K562 (cell line): ENCODE data around the gene PCP4L1. TPM values are rescaled to one million over a fixed set of nuclear protein-coding genes. Genes with fewer than 3 reads are reported as not detected.

Experiments
- BRCA1 ChIP-seq, 2 experiments: fragments of 450-650 bp in 1 of 2; sonication (generic) in 1 of 2; formaldehyde crosslinking in 1 of 2; IDR thresholded peaks; 2 replicates each; pipeline versions ENCODE4 v1.5.0 to v1.6.1; 2017 to 2020; ENCODE audit warnings: mild to moderate bottlenecking in 1 of 2, missing genetic modification reagents in 1 of 2
- TEAD2 ChIP-seq: fragments of 450-650 bp; IDR thresholded peaks from 2 replicates; pipeline ENCODE4 v1.6.1; 2016; ENCODE audit warnings: missing genetic modification characterization, control low read depth, missing compliant biosample characterization
- ZKSCAN3 ChIP-seq: fragments of 250-450 bp; sonication (Bioruptor Pico); IDR thresholded peaks from 2 replicates; pipeline ENCODE4 v1.4.0; 2020
- polyA plus RNA-seq, 8 experiments: library from polyadenylated mRNA; depleted of rRNA in 4 of 8; stranded (reverse) in 5 of 8; unstranded in 3 of 8; fragments of >200 nt; fragmentation: Nextera tagmentation in 2 of 8; fragmentation: Illumina TruSeq in 1 of 8; extraction: Ambion mirVana in 2 of 8; extraction: Trizol in 1 of 8; gene quantifications; 2 replicates each; pipeline versions ENCODE4 v1.2.1 to v1.2.3, GENCODE V29; 2011 to 2014; ENCODE audit warnings: inconsistent platforms in 1 of 8, missing spikeins in 1 of 8
- total RNA-seq, 7 experiments: library from RNA; depleted of rRNA in 6 of 7; stranded (reverse); fragments of >200 nt in 6 of 7; fragmentation: Illumina TruSeq in 2 of 7; extraction: Trizol in 2 of 7; gene quantifications; 2 replicates each; pipeline versions ENCODE4 v1.2.1 to v1.2.3, GENCODE V29; 2011 to 2021; ENCODE audit warnings: low replicate concordance in 1 of 7
- TF ChIP-seq, protein P1 (sequence below), 2 experiments: fragments of 450-650 bp in 1 of 2; sonication (generic) in 1 of 2; formaldehyde crosslinking in 1 of 2; IDR thresholded peaks; 2 replicates each; pipeline versions ENCODE4 v1.7.1 to v1.9.0; 2016 to 2022; ENCODE audit warnings: inconsistent platforms in 1 of 2, mild to moderate bottlenecking in 1 of 2, missing genetic modification reagents in 1 of 2
- TF ChIP-seq, protein P2 (sequence below): fragments of 200-800 bp; sonication (Bioruptor generic); IDR thresholded peaks from 2 replicates; pipeline ENCODE4 v1.6.1; 2016; ENCODE audit warnings: missing genetic modification characterization, missing compliant biosample characterization
- TF ChIP-seq, protein P3 (sequence below): fragments of 450-650 bp; IDR thresholded peaks from 2 replicates; pipeline ENCODE4 v1.6.1; 2016; ENCODE audit warnings: borderline replicate concordance

The PCP4L1 gene
- total and polyA plus RNA-seq, 9 of the 15 experiments (the other 6 are each of a cell fraction or from before 2014, with no cell fraction given), result not detected

DNA sequence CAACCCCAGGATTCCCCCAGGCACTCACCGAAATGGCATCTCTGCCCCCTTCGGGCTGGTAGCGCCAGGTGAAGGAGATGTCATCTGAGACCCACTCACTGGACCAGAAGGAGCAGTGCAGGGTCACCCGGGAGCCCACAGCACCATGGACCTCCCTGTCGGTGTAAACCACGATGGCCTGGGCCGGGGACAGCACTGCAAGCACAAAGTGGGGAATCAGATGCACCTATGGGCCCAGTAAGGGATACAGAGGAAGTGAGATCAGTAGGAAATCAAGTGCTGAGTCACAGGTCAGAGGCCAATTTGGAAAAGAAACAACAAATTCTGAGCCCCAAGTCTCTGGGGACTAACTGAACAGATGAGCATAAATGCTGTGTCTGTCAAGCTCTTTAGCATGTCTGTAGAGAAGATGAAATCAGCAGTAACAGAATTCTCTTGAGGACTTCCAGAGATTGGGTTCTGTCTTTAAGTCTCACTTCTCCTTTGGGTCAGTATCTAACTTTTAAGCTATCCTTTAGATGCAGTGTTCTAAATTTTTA is 48.8 kb downstream of the PCP4L1 start (continued):
- TF ChIP-seq, protein P1, sequence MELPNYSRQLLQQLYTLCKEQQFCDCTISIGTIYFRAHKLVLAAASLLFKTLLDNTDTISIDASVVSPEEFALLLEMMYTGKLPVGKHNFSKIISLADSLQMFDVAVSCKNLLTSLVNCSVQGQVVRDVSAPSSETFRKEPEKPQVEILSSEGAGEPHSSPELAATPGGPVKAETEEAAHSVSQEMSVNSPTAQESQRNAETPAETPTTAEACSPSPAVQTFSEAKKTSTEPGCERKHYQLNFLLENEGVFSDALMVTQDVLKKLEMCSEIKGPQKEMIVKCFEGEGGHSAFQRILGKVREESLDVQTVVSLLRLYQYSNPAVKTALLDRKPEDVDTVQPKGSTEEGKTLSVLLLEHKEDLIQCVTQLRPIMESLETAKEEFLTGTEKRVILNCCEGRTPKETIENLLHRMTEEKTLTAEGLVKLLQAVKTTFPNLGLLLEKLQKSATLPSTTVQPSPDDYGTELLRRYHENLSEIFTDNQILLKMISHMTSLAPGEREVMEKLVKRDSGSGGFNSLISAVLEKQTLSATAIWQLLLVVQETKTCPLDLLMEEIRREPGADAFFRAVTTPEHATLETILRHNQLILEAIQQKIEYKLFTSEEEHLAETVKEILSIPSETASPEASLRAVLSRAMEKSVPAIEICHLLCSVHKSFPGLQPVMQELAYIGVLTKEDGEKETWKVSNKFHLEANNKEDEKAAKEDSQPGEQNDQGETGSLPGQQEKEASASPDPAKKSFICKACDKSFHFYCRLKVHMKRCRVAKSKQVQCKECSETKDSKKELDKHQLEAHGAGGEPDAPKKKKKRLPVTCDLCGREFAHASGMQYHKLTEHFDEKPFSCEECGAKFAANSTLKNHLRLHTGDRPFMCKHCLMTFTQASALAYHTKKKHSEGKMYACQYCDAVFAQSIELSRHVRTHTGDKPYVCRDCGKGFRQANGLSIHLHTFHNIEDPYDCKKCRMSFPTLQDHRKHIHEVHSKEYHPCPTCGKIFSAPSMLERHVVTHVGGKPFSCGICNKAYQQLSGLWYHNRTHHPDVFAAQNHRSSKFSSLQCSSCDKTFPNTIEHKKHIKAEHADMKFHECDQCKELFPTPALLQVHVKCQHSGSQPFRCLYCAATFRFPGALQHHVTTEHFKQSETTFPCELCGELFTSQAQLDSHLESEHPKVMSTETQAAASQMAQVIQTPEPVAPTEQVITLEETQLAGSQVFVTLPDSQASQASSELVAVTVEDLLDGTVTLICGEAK (IDR thresholded peaks at IDR 0.05), result peak; percentile 27; the same call in 1 of the 2 replicates
- TF ChIP-seq, protein P1 (CRISPR knock-in tag; IDR thresholded peaks at IDR 0.05), result no peak
- TF ChIP-seq, protein P2, sequence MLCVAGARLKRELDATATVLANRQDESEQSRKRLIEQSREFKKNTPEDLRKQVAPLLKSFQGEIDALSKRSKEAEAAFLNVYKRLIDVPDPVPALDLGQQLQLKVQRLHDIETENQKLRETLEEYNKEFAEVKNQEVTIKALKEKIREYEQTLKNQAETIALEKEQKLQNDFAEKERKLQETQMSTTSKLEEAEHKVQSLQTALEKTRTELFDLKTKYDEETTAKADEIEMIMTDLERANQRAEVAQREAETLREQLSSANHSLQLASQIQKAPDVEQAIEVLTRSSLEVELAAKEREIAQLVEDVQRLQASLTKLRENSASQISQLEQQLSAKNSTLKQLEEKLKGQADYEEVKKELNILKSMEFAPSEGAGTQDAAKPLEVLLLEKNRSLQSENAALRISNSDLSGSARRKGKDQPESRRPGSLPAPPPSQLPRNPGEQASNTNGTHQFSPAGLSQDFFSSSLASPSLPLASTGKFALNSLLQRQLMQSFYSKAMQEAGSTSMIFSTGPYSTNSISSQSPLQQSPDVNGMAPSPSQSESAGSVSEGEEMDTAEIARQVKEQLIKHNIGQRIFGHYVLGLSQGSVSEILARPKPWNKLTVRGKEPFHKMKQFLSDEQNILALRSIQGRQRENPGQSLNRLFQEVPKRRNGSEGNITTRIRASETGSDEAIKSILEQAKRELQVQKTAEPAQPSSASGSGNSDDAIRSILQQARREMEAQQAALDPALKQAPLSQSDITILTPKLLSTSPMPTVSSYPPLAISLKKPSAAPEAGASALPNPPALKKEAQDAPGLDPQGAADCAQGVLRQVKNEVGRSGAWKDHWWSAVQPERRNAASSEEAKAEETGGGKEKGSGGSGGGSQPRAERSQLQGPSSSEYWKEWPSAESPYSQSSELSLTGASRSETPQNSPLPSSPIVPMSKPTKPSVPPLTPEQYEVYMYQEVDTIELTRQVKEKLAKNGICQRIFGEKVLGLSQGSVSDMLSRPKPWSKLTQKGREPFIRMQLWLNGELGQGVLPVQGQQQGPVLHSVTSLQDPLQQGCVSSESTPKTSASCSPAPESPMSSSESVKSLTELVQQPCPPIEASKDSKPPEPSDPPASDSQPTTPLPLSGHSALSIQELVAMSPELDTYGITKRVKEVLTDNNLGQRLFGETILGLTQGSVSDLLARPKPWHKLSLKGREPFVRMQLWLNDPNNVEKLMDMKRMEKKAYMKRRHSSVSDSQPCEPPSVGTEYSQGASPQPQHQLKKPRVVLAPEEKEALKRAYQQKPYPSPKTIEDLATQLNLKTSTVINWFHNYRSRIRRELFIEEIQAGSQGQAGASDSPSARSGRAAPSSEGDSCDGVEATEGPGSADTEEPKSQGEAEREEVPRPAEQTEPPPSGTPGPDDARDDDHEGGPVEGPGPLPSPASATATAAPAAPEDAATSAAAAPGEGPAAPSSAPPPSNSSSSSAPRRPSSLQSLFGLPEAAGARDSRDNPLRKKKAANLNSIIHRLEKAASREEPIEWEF (CRISPR knock-in tag), result no peak
- TF ChIP-seq BRCA1 (IDR thresholded peaks at IDR 0.05) (no peak), BRCA1 (CRISPR knock-in tag; IDR thresholded peaks at IDR 0.05) (no peak), ZKSCAN3 (no peak), TEAD2 (no peak)
- TF ChIP-seq, protein P3, sequence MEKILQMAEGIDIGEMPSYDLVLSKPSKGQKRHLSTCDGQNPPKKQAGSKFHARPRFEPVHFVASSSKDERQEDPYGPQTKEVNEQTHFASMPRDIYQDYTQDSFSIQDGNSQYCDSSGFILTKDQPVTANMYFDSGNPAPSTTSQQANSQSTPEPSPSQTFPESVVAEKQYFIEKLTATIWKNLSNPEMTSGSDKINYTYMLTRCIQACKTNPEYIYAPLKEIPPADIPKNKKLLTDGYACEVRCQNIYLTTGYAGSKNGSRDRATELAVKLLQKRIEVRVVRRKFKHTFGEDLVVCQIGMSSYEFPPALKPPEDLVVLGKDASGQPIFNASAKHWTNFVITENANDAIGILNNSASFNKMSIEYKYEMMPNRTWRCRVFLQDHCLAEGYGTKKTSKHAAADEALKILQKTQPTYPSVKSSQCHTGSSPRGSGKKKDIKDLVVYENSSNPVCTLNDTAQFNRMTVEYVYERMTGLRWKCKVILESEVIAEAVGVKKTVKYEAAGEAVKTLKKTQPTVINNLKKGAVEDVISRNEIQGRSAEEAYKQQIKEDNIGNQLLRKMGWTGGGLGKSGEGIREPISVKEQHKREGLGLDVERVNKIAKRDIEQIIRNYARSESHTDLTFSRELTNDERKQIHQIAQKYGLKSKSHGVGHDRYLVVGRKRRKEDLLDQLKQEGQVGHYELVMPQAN, result no peak; the same call in 1 of the 2 replicates
